ENCODE data around the gene PDZD8.

The PDZD8 gene, protein sequence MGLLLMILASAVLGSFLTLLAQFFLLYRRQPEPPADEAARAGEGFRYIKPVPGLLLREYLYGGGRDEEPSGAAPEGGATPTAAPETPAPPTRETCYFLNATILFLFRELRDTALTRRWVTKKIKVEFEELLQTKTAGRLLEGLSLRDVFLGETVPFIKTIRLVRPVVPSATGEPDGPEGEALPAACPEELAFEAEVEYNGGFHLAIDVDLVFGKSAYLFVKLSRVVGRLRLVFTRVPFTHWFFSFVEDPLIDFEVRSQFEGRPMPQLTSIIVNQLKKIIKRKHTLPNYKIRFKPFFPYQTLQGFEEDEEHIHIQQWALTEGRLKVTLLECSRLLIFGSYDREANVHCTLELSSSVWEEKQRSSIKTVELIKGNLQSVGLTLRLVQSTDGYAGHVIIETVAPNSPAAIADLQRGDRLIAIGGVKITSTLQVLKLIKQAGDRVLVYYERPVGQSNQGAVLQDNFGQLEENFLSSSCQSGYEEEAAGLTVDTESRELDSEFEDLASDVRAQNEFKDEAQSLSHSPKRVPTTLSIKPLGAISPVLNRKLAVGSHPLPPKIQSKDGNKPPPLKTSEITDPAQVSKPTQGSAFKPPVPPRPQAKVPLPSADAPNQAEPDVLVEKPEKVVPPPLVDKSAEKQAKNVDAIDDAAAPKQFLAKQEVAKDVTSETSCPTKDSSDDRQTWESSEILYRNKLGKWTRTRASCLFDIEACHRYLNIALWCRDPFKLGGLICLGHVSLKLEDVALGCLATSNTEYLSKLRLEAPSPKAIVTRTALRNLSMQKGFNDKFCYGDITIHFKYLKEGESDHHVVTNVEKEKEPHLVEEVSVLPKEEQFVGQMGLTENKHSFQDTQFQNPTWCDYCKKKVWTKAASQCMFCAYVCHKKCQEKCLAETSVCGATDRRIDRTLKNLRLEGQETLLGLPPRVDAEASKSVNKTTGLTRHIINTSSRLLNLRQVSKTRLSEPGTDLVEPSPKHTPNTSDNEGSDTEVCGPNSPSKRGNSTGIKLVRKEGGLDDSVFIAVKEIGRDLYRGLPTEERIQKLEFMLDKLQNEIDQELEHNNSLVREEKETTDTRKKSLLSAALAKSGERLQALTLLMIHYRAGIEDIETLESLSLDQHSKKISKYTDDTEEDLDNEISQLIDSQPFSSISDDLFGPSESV

DNA sequence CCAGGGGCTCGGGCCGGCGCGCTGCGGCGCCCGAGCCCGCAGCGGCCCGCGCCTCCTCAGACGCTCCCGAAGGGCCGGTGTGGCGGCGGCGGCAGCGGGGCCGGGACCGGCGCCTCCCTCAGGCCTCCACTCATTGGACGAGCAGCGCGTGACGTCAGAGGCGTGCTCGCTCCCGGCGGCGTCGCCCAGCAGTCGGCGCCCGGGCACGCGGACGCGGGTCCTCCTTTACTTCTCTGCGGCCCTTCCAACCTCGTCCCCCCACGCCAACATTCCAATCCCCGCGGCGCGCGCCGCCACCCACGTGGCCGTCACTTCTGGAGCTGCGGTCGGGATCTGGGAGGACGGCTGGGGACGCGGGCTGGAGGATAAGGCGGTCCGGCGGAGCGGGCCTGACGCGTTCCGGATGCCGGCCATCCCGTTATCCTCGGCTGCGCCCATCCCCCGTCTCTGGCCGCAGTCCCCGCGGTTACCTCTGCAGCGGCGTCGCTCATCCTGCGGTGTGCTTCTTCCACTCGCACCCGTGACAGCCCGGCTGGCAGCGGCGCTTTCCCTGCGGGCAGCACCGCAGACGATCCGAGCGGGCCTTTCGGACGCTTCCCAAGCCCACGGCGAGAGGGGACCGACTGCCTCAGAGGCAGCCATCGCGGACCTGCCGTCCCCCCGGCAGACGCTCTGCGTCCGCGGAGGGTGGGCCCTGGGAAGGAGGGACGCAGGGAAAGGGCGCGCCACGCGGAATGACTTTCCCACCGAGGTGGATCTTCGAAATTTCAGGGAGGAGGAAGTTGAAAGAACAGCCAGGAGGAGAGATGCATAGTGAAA is at the start of gene PDZD8:
PDZD8 (minus strand) TSS at position 81 of the 819 bp plus-strand sequence. CDS start 213 bp downstream, outside the sequence.
- FAIRE-seq = no peak

DNA sequence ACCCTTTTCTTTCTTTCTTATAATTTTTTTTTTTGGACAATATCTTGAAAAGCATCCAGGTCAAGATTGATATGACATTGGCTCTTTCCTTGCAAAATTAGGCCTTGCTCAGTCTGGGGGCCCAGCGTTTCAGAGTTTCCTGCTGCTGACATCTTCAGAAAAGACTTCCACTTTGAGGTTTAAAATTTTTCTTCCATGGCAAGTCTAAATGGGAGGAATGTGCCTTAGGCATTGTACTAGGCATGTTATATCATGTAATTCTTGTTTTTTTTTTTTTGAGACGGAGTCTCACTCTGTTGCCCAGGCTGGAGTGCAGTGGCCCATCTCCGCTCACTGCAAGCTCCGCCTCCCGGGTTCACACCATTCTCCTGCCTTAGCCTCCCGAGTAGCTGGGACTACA is 48.9 kb upstream of the PDZD8 start:
- no peak for FAIRE-seq

DNA sequence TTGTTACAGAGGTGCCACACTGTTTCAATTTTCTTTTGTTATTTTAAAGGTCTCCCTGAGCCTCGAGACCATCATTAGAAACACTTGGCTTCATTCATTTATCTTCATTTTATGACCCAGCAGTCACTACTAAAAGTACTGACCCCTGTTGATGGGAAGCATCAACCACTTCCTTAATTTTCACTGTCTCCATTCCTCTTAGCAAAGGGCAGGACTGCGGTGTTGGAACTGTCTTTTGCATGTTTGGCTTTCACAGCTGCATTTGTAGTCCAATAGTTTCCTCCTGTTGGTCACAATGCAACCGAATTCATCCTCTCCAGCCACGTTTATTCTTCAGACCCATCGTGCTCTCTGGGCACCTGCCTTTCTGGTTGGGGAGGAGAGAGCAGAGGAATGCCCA is 46.7 kb upstream of the PDZD8 start:
- FAIRE-seq = no peak

DNA sequence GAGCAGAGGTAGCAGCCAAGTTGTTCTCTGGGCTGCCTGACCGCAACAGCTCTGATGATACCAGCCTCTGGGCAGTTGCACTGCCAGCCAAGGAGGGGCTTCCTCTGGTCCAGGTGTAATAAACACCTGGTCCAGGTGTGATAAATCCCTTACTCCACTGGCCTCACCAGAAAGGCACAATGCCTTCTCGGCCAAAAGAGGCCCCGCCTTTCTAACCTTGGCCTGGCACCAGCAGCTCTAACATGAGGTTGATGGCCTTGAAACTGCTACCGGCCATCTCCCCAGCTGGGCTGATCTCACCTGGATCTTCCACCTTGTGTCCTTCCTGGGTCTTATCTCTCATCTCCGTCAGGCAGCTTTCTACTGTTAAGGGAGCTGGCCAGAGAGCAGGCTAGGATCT is 45.5 kb upstream of the PDZD8 start:
- no peak for FAIRE-seq

DNA sequence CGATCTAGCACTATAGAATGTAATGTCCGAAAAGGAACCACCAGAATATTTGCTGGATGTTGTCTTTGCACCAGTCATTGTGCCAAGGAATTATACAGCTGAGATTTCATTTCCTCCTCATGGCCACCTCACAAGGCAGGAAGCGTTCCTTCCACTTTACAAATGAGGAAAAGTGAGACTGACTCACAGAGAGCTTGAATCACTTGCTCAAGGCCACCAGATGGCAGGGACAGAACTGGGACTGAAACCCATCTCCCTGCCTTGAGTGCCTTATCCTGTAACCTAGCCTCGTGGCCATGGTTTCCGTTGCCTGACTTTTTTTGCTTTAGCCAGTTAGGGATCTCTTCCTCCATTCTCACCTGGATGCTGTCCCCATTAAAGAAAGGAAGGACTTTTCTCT is 44.7 kb upstream of the PDZD8 start:
- no peak for FAIRE-seq

DNA sequence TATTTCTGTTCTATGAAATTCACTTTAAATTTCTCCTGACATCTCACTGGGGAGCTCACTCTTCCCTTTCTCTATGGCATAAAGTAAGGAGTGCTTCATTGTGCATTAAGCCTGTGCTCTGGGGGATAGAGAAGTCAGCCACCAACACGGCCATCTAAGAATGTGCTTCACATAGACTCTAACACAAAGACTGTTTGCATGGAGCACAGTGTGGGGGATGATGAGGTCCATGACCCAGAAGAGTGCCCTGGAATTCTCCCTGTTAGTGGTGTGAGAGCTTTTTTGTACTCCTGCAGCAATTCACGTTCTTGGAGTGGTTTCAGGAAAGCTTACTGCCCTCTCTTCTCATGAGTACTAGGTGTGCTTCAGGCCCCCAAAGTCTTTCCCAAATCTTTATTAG is 43.9 kb upstream of the PDZD8 start:
- no peak for FAIRE-seq

DNA sequence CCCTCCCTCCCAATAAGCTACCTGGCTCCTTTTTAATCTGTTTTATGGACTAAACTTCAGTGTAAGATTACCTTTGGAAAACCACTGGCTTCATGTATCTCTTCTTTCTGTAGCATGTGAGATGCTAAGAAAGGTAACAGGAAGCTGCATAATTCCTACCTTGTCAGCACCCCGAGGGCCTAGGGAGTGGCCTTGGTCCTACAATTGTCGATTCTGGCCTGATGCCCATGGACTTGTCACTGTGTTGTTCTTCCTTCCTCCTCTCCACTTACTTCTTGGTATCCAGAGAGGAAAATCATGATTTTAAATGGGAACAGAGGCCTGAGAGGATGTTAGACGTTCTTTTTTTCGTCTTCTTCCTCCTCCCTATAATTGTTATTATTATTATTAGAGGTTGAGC is 42.9 kb upstream of the PDZD8 start:
- FAIRE-seq = no peak

DNA sequence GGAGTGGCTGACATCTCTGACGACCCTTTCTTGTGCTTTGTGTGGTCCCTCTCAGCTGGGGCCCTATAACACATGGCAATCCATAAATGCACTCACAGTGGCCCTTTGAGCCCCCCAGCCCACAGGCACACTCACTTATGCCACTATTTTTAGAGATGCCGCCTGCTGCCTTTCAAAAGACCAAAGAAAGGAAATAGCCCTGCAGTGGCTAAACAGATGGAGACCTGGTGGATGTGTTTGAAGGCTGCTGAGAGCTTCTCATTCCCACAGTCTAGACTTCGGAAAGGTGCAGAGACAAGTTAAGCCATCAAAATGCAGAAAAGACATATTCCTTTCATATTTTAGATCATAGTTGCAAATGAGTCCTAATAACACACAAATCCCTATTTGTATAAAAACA is 42.0 kb upstream of the PDZD8 start:
- FAIRE-seq = no peak

DNA sequence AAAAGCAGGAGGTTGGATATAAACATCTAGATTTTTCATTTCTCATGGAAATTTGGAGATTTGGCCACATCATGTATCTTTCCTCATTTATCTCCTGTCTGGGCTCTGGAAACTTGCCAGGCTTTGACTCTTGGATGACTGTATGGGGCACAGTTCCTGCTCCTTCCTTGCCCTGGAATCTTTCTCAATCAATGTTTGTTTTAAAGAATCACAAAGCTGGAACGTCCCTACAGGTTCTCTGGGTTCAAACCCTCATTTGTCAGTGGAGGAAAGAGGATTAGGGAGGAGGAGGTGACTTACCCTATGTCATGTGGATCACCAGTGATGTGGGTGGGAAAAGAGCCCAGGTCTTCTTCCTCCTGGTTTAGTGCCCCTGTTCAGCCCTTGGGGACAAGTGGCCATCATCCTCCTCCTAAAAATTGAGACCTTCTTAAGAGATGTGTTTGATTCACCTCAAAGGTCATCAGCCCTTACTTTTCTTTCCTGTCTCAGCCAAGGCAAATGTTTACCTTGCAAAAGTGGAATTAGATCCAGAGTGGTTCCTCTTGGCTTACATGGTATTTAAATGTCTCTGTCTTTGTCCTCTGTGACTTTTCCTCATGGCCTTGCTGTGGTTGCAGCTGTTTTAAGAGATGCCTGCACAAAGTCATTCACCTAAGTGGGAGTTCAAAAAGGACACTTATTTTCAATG is 38.8 kb upstream of the PDZD8 start:
- no peak for FAIRE-seq

DNA sequence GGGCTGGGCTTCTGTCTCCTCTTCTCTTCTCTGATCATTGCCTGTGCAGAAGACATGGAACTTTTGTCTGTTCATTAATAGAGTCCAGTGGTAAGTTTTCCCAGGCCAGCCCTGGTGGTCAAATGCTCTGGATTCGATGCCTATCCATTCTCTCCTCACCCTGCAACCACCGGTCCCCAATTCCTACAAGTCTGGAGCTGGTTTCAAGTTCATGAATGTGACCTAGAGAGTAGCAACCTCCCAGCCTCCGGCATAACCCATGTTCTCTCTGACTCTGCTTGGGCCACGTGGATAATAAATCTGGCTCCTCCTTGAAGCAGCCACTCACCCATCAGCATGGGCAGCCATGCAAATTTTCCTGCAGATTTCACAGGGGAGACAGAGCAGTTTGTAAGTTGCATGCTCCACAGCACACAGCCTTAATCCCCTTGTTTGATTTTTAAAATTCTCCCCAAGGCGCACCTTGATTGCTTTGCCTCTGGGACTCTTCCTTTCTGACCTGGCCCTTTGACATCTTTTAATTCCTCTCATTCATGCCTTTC is 37.3 kb upstream of the PDZD8 start:
- no peak for FAIRE-seq

DNA sequence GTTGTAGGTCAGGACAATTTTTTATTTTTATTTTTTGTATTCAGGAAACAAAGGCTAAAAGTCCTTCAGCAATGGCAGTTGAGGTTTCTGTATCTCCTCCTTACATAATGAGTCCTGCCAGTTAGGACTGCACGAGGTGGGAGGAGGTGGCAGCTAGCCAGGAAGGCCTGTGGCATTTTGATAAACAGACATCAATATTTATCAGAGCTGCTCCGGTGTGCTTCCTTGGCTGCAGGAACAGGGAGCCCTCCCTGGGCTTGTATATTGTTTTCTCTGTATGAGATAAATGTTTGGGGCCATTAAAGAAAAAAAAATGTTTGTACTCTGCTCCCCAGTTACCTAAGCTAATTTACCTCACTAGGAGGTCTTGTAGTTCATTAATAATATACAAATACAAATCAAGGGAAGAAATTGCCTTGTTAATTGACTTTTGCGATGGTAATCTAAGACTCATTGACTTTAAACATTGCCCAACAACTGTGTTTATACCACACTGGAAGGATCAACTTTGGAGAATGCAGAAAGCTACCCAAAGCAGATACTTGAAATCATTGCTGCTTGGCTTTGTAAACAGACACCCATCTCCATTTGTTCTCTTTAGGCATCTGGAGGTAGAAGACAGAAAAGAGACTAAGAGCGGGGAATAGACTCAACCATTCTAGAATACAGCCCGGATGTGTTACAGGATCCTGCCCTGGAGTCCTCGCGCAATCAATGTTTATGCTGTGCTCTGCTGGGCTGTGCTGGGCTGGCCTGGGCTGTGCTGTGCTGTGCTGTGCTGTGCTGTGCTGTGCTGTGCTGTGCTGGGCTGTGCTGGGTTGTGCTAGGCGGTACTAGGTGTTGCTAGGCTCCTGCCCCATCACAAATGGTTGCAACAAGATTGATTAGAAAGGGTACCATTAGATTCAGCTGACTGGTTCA is 36.5 kb upstream of the PDZD8 start:
- no peak for FAIRE-seq

DNA sequence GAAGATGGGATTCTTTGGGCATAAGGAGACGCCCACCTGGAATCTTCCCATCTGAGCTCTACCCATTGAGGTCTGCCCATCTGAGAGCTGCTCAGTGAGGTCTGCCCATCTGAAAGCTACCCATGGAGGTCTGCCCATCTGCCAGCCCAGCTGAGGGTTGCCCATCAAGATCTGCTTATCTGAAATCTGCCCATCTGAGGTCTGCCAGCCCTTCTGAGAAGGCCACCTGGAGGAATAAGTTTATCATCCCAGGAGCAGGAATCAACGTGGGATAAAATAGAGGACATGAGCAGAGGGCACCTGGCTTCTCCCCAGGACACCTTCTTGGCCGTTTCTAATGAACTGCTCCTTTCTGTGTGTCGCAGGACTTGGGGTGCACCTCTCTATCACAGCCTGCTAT is 35.3 kb upstream of the PDZD8 start:
- FAIRE-seq = no peak

DNA sequence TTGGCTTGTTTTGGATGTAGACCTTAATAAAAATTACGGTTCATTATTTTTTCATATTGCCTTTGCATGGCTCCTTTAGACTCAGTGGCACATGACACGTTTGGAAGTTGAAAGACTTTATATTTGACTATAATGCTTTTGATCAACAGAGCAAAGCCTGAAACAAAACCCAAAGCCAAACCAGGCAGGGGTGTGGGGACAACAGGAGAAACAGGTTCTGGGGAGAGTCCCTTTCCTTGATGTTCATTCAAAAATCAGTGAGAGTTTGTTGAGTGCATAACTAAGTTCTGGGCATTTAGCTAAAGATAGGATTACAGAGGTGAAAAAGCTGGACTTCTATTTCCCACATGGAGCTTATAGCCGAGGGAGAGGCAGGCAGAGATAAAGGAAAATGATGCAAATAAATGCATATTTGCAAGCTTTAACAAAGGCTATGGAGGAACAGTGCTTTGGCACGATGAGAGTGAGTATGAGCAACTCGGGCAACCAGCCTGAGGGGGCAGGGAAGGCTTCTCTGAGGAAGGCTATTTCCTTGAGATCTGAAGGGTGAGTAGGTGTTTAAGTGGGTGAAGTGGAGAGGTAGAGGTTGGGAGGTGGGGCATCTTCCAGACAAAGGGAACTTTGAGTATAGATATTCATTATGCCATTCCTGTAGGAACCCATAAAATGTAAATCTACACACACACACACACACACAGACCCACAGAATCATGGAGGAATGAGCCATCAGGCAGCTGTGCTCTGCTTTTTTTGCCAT is 34.5 kb upstream of the PDZD8 start:
- FAIRE-seq = no peak

DNA sequence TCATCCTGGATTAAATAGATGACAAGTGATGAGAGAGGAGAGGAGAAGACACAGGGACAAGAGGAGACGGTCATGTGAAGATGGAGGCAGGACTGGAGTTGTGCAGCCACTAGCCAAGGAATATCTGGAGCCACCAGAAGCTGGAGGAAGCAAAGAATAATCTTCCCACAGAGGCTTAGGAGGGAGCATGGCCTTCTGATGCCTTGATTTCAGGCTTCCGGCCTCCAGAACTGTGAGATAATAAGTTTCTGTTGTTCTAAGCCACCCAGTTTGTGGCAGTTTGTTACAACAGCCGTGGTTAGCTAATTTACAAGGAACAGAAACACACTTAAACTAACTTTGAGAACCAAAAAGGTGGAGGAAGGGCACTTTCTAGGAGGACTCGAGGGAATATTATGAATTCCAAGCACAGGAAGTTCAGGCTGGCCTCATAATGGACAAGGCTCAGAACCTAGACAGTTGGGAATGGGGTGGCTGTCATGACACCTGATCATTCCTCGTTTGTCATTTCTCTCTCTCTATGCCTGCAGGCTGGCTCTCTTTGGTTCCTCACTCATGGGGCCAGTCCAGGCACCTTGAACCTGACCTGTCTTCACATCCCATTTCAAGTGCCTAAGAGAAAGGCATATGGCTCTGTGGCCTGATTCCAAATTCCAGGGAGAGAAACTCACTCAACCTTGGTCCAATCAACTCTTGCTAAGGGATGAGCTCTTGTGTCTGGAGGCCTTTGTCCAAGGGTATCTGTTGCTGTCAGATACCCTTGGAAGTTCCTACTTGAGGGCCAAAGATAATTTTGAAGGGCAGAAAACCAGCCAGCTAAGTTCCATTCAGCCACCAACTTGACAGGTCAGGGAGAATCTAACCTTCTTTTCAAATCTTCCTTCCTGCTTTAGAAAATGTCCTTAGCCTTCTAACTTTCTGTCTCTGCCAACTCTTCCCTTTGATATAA is 33.5 kb upstream of the PDZD8 start:
- no peak for FAIRE-seq

DNA sequence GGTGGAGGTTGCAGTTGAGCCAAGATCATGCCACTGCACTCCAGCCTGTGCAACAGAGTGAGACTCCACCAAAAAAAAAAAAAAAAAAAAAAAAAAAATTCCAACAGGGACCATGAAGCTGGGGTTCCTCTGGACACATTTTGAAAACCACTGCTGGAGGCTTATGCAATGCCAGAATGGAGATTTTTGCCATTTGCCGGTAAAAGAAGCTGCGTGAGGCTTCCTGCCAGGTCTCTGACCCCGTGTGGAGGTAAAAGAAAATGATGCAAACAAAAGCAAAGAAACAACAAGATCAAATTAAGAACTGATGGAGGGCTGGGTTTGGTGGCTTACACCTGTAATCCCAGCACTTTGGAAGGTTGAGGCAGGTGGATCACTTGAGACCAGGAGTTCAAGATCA is 30.5 kb upstream of the PDZD8 start:
- no peak for FAIRE-seq

DNA sequence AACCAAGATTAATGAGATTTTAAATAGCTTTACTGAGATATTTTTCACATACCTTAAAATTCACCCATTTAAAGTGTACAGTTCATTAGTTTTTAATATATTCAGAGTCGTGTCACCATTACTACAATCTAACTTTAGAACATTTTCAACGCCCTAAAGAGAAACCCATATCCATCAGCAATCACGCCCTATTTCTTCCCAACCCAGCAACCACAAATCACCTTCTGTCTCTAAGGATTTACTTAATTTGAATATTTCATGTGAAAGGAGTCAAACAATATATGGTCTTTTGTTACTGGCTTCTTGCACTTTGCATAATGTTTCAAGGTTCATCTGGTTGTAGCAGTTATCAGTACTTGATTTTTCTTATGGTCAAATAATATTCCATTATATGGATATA is 25.1 kb upstream of the PDZD8 start:
- no peak for FAIRE-seq

DNA sequence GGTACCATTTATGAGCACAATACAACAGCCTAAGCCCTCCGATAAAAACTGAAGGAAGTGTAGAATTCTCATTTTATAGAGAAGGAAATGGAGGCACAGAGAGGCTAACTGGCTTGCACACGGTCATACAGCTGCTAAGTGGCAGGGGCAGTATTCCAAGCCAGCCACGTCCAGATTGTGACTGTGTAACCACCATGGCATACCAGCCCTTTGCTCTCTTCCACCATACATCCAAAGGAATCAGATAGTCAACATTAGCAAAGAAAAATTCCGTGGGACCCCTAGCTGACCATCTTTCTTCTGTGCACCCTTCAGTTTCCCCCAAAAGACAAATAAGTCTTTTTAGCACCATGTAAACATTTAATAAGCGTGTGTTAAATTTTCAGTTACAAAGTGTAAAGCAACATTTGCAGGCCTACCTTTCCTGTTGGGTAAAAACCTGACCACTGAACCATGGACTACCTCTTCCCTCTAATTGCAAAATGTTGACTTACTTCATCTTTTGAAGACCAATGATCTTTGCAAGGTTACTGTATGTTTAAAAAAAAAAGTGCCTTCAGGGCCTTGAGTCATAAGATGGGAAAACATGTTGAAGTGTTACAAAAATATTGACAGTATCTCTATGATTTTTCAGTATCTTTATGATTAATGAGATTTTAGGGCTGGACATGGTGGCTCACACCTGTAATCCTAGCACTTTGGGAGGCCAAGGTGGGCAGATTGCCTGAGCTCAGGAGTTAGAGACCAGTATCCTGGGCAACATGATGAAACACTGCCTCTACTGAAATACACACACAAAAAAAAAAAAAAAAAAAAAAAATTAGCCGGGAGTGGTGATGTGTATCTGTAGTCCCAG is 24.3 kb upstream of the PDZD8 start:
- no peak for FAIRE-seq

Measured in endometrium (tissue), 2 donors.